HL-60 (cell line): Measurements from ENCODE around the gene KAT6B.

Source experiments
- POLR2AphosphoS5 ChIP-seq: IDR thresholded peaks from 2 replicates; pipeline ENCODE4 v1.6.1; 2012; ENCODE audit warnings: low read depth
- TF ChIP-seq, protein P1 (sequence below): IDR thresholded peaks from one replicate; pipeline ENCODE4 v1.5.1; 2011; ENCODE audit warnings: low read length, control low read depth, inconsistent platforms; ENCODE audit not compliant: insufficient read depth
- TF ChIP-seq, protein P2 (sequence below): IDR thresholded peaks from 2 replicates; pipeline ENCODE4 v1.6.1; 2012; ENCODE audit warnings: low read depth; ENCODE audit not compliant: insufficient replicate concordance

DNA sequence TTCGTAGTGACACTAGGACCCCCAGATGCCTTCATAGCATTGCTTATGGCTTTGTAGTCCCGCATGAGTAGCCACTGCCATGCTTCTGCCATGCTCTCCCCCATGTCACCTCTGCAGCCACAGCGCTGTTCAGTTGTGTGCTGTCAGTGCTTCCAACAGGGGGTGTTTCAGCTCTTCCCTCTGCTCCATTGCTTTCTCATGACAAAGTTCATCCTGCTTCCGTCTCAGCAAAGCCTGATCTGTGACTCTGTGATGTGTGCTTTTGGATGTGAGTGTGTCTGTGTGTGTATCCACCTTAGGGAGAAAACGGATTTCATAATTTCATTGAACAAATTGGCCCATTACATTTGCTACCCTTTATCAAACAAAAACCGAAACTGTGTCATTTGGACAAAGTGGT, 150.2 kb downstream of the KAT6B start:
- TF ChIP-seq, protein P1, sequence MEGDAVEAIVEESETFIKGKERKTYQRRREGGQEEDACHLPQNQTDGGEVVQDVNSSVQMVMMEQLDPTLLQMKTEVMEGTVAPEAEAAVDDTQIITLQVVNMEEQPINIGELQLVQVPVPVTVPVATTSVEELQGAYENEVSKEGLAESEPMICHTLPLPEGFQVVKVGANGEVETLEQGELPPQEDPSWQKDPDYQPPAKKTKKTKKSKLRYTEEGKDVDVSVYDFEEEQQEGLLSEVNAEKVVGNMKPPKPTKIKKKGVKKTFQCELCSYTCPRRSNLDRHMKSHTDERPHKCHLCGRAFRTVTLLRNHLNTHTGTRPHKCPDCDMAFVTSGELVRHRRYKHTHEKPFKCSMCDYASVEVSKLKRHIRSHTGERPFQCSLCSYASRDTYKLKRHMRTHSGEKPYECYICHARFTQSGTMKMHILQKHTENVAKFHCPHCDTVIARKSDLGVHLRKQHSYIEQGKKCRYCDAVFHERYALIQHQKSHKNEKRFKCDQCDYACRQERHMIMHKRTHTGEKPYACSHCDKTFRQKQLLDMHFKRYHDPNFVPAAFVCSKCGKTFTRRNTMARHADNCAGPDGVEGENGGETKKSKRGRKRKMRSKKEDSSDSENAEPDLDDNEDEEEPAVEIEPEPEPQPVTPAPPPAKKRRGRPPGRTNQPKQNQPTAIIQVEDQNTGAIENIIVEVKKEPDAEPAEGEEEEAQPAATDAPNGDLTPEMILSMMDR: no peak
- no peak for TF ChIP-seq POLR2AphosphoS5
- TF ChIP-seq, protein P2, sequence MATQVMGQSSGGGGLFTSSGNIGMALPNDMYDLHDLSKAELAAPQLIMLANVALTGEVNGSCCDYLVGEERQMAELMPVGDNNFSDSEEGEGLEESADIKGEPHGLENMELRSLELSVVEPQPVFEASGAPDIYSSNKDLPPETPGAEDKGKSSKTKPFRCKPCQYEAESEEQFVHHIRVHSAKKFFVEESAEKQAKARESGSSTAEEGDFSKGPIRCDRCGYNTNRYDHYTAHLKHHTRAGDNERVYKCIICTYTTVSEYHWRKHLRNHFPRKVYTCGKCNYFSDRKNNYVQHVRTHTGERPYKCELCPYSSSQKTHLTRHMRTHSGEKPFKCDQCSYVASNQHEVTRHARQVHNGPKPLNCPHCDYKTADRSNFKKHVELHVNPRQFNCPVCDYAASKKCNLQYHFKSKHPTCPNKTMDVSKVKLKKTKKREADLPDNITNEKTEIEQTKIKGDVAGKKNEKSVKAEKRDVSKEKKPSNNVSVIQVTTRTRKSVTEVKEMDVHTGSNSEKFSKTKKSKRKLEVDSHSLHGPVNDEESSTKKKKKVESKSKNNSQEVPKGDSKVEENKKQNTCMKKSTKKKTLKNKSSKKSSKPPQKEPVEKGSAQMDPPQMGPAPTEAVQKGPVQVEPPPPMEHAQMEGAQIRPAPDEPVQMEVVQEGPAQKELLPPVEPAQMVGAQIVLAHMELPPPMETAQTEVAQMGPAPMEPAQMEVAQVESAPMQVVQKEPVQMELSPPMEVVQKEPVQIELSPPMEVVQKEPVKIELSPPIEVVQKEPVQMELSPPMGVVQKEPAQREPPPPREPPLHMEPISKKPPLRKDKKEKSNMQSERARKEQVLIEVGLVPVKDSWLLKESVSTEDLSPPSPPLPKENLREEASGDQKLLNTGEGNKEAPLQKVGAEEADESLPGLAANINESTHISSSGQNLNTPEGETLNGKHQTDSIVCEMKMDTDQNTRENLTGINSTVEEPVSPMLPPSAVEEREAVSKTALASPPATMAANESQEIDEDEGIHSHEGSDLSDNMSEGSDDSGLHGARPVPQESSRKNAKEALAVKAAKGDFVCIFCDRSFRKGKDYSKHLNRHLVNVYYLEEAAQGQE: no peak
